ENCODE measurements around the gene PES1. TPM values are rescaled to one million over a fixed set of nuclear protein-coding genes. Genes with fewer than 3 reads are reported as not detected.
A peak's percentile ranks its signal among the peaks of the same experiment; 100 is the strongest.

The PES1 gene
- 56.1 TPM for total RNA-seq (2013)
- polyA plus RNA-seq (10 to 100 TPM; 32.2 to 36.6 (median 35.6) TPM), polyA minus RNA-seq (30.6 and 45.2 TPM in 2 replicates), total RNA-seq (9.4 to 34.9 (median 21.1) reads per million in 11 experiments)

DNA sequence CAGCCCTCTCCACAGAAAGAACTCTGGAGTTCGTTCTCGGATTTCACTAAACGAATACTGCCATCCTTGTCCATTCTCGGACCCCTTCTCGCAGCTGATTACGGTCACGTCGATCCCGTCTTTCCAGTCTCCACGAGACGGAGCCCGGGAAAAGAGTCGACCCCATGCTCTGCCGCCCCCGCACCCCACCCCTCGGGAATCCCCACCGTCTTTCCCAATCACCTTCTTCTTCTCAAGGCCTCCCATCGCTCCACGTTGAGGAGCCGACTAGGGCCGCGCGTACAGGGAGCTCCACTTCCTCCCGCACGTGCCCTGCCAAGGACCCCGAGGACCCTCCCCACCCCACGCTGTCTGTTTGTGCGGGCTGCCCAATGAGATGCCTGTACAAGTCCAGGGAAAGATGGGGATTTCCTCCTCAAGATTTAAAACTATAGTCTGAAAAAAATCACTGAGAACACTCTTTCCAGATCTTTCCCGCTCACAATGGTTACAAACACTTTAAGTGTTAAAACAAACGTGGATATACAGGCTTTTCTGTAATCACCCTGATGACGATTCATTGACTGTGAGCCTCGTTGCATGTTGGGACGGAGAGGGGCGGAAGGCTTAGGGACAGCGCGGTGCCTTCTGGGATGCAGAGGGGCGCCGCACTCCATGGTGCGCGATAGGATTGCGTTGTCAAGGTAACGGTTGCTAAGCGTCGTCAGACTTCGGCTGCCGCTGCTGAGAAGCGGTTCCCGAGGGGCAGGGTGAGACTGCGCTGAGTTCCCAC is at the start of gene PES1:
TSS of gene PES1 (minus strand) at position 323 of the 772 bp plus-strand sequence. CDS start at position 246, 77 bp downstream.
- Histone ChIP-seq H3K9me3 (replicated peaks in 1 of 2; ENCODE audit: control insufficient read depth in 1 of 2, insufficient read depth in 1 of 2, low read length in 2 of 2) (no peaks in the 10 kb centered on the region), H3K4me3 (replicated peaks in 1 of 3; ENCODE audit: low read depth in 2 of 3, low read length in 3 of 3) (peak within 1 kb of the TSS; percentile 44 to 85 (median 84)), H3K79me2 (ENCODE audit: insufficient read depth, low read length) (peaks cover 28% of the 10 kb centered on the region), H3K27me3 (ENCODE audit: control insufficient read depth in 2 of 2, insufficient read depth in 2 of 2, low read length in 2 of 2) (no peaks in the 10 kb centered on the region), H3K4me2 (replicated peaks; ENCODE audit: extremely low read depth, low read length, poor library complexity, severe bottlenecking) (peak within 1 kb of the TSS; percentile 85), H3K27ac (ENCODE audit: low read depth in 1 of 2, low read length in 2 of 2) (peak within 1 kb of the TSS; percentile 44 to 93), H3K9ac (ENCODE audit: insufficient read depth, low read length, poor library complexity, severe bottlenecking) (peak within 1 kb of the TSS; percentile 68), H2AFZ (ENCODE audit: insufficient read depth, low read depth, low read length, poor library complexity, severe bottlenecking) (peak within 1 kb of the TSS; percentile 77), H4K20me1 (ENCODE audit: insufficient read depth, low read length) (peaks cover 5% of the 10 kb centered on the region), H3K4me1 (ENCODE audit: control insufficient read depth in 1 of 2, insufficient read depth in 2 of 2, low read length in 2 of 2) (peaks cover 11 to 20% of the 10 kb centered on the region in 2 donors), H3K36me3 (replicated peaks in 1 of 2; ENCODE audit: control insufficient read depth in 1 of 2, insufficient read depth in 2 of 2, low read length in 2 of 2) (peaks cover 27 to 30% of the 10 kb centered on the region in 2 donors)
- TF ChIP-seq, protein P1, sequence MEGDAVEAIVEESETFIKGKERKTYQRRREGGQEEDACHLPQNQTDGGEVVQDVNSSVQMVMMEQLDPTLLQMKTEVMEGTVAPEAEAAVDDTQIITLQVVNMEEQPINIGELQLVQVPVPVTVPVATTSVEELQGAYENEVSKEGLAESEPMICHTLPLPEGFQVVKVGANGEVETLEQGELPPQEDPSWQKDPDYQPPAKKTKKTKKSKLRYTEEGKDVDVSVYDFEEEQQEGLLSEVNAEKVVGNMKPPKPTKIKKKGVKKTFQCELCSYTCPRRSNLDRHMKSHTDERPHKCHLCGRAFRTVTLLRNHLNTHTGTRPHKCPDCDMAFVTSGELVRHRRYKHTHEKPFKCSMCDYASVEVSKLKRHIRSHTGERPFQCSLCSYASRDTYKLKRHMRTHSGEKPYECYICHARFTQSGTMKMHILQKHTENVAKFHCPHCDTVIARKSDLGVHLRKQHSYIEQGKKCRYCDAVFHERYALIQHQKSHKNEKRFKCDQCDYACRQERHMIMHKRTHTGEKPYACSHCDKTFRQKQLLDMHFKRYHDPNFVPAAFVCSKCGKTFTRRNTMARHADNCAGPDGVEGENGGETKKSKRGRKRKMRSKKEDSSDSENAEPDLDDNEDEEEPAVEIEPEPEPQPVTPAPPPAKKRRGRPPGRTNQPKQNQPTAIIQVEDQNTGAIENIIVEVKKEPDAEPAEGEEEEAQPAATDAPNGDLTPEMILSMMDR (IDR thresholded peaks at IDR 0.05), result no peak
- Mint-ChIP-seq H3K36me3 (peaks cover 27 to 30% of the 10 kb centered on the region in 2 donors), H3K27ac (no peak within 1 kb of the TSS), H3K27me3 (ENCODE audit: low read depth in 3 of 3) (peaks cover 7 to 9% (median 8%) of the 10 kb centered on the region in 3 donors), H3K9me3 (no peaks in the 10 kb centered on the region), H3K4me3 (no peak within 1 kb of the TSS), H3K4me1 (peaks cover 5% of the 10 kb centered on the region)
- peak; percentile 98 to 100 (median 99) for DNase-seq
- intact Hi-C loops (cut with micrococcal nuclease), result loop anchor here (1.0 to 10.0 kb wide), 3 partner anchors 16 to 147 kb away; partner anchors contain the start of genes DUSP18 (in 1 of the 2) and TCN2 (in 1 of the 2)
- 0% methylated on average over 40 of the region's 49 CpGs for WGBS (ENCODE audit: insufficient coverage)

- Mint-ChIP-seq H3K9me3 (peaks cover 0 to 6% (median 2%) of the 10 kb centered on the region in 7 donors), H3K27me3 (ENCODE audit: low read depth in 3 of 3) (peaks cover 4 to 6% (median 5%) of the 10 kb centered on the region in 3 donors), H3K4me1 (peaks cover 6% of the 10 kb centered on the region), H3K36me3 (no peaks in the 10 kb centered on the region), H3K27ac (no peak overlapping the region), H3K4me3 (no peak overlapping the region)
- peaks cover 0 to 6% of the 10 kb centered on the region in 2 donors for H3K27me3 ChIP-seq (ENCODE audit: control insufficient read depth in 2 of 2, insufficient read depth in 2 of 2, low read length in 2 of 2)
- H4K20me1 ChIP-seq (ENCODE audit: insufficient read depth, low read length), result no peaks in the 10 kb centered on the region
- TF ChIP-seq, protein P1 (IDR thresholded peaks at IDR 0.05), result no peak
- no peak for DNase-seq
- no peaks in the 10 kb centered on the region for H3K36me3 ChIP-seq (replicated peaks in 1 of 2; ENCODE audit: control insufficient read depth in 1 of 2, insufficient read depth in 2 of 2, low read length in 2 of 2)
- H3K4me1 ChIP-seq (ENCODE audit: control insufficient read depth in 1 of 2, insufficient read depth in 2 of 2, low read length in 2 of 2), result peaks cover 13 to 14% of the 10 kb centered on the region in 2 donors
- no peak overlapping the region for H2AFZ ChIP-seq (ENCODE audit: insufficient read depth, low read depth, low read length, poor library complexity, severe bottlenecking)
- no peaks in the 10 kb centered on the region for H3K79me2 ChIP-seq (ENCODE audit: insufficient read depth, low read length)
- no peak overlapping the region for H3K4me2 ChIP-seq (replicated peaks; ENCODE audit: extremely low read depth, low read length, poor library complexity, severe bottlenecking)
- no peaks in the 10 kb centered on the region for H3K9me3 ChIP-seq (replicated peaks in 1 of 2; ENCODE audit: control insufficient read depth in 1 of 2, insufficient read depth in 1 of 2, low read length in 2 of 2)
- H3K4me3 ChIP-seq (replicated peaks in 1 of 3; ENCODE audit: low read depth in 2 of 3, low read length in 3 of 3), result no peak overlapping the region
- WGBS (ENCODE audit: insufficient coverage), result 100% methylated on average over 3 of the region's 4 CpGs
- intact Hi-C loops (cut with micrococcal nuclease), result no loop called here
- H3K9ac ChIP-seq (ENCODE audit: insufficient read depth, low read length, poor library complexity, severe bottlenecking), result no peak overlapping the region
- H3K27ac ChIP-seq (ENCODE audit: low read depth in 1 of 2, low read length in 2 of 2), result no peak overlapping the region
Observed at GRCh38 chr22:30640839-30641430, 49.2 kb upstream of the PES1 start.
